Activated effector memory CD4-positive, alpha-beta T cell treated with Interleukin-2 at 50 U/mL for 16 hours (primary cell): ENCODE measurements around the gene PLCG2.

Experiments used
- DNase-seq: peaks from one replicate; pipeline ENCODE4 v3.0.0-alpha.2; 2020

The PLCG2 gene

DNA sequence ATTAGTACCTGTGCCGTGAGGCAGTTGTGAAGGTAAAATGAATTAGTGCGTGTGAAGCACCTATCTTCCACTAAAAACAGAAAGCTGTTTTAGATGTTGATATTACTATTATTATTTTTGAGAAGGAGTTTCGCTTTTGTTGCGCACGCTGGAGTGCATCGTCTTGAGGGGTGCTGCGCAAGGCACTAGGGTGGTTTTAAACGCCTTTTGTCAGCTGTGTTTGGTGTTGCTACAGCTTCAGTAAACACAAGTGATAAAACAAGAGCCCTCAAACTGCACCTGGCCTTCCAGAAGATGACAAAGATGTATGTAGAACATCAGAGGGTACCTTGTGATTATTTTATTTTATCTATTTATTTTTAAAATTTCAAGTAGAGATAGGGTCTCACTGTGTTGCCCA lies 38.2 kb downstream of the PLCG2 start:
- DNase-seq: no peak

DNA sequence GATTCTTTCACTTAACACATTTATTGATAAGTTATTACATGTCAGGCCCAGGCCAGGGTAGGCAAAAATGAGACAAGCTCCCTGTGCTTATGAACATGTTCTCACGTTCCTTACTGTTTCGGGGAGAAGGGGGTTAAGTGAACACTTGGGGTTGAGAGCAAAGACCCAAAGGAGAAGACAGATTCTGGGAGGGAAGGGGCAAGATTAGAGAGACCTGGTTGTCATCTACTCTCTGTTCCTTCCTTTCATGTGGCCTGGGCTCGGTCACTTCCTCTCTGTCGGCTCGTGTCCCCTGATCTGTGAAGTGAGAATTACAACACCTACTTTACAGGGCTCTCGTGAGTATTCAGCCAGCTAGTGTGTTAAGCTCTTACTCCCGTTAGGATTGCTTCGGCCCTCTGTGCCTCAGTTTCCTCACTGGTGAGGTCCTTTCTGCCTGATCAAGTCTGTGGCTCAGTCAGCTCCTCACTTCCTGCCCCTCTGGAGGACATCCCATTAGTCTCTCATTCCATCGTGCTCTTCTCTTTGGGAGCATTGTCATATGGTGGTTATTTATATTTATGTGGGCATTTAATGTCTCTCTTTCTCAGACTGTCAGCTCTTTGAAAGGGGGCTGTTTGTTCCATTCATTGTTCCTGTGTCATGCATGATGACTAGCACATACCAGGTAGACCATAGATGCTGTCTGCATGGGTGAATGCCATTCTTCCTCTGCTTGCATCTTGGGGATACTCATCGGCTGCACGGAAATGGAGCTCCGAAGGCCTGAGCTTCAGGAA lies 38.9 kb downstream of the PLCG2 start:
- no peak for DNase-seq

DNA sequence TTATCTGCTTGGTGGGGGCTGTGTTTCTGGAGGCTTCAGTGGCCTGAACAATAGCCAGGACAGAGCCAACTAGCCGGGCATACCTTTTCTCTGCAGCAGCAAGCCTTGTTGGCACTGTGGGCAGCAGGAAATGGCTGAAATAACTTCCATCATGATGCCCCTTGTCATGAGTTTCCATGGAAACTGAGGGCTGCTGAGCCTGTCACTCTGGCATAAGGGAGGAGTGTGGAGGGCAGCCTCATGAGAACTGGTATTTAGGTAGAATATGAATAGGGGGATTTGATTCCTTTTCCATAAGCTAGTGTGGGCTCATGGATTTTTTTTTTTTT lies 39.4 kb downstream of the PLCG2 start:
- DNase-seq: no peak

DNA sequence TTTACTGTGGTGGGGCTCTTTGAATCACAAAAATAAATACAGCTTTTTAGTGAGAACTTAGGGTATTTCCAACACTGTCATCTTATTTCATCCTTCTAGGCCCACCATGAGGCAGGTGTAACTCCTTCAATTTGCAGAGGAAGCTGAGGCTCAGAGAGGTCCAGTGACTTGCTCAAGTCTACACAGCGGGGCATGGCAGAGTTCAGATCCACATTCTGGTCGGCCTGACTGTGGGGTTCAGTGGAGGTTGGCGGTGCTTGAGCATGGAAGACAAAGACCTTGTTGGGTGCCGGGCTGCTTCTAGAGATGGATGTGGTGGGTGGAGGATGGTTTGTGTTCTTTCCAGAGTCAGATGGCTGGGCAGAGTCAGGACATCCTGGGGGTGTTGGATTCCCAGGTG lies 39.8 kb downstream of the PLCG2 start:
- DNase-seq: no peak

DNA sequence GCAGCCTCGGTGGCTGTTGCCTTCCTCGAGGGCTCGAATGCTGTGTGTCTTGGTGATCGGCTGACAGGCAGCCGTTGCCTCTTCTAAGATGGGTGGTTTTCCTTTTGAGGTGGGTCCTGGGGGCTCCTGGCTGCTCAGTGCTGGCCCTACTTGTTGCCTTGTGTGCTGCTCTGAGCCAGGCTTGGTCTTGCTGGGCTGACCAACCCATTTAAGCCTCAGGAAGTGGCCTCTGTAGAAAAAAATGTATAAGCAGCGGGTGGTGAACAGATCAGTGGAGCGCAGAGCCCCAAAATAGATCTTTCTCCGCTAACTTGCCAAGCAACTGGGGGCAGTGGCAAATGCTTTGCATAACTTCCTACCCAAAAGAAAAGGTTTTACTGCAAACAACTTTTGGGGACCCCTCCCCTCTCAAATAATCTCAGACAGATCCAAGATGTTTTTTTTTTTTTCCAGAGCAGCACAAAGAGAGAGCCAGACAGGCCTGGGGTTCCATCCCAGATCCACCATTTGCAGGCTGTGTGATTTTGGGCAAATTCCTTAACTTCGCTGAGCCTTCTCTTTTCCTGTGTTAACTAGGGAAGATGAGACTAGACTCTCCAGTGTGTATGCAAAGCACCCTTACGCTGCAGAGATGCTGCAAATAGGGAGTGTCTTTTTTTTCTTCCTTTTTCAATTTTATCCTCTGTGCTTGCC lies 42.5 kb downstream of the PLCG2 start:
- no peak for DNase-seq

DNA sequence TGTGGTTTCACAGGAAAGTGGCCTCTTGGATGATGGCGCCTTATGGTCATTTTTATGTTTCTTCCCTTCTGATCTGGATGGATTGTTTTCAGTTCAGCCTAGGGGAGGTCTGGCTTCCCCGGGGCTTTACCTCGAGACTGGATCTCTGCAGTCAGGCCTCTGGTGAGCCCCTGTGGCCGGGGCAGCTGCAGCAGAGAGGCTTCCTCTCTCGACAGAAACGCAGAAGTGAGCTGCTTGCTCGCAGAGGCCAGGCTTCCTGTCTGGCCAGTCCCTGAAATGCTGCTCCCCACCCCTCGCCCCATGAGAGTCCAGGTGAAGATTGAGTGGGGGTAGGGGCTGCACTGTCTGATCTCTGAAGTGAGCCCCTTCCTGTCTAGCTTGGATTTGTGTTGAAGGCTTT lies 44.0 kb downstream of the PLCG2 start:
- no peak for DNase-seq

DNA sequence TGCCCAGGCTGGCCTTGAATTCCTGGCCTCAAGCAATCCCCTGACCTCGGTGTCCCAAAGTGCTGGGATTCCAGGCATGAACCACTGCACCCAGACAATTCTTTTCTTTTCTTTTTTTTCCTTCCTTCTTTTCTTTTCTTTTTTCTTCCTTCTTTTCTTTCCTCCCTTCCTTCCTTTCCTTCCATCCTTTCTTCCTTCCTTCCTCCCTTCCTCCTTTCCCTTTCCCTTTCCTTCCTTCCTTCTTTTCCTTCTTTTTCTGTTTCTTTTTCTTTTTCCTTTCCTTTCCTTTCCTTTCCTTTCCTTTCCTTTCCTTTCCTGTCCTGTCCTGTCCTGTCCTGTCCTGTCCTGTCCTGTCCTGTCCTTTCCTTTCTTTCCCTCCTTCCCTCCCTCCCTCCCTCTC lies 44.6 kb downstream of the PLCG2 start:
- DNase-seq: no peak

DNA sequence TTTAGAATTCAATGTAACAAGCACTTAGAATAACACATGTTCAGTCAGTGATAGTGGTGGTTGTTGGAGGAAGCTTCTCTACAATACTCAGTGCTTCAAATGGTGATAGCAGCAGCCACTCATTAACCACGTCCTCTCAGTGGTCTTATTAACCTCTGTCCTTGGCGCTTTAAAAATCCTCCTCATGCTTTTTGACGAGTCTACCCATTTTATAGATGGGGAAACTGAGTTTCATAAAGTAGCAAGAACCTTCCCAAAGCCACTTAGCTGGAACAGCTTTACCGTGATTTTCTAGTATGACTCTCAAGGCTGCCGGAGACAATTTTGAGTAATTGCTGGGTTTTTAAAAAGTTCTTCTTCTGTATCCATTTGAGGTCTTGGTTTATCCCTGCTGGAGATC lies 47.4 kb downstream of the PLCG2 start:
- no peak for DNase-seq

DNA sequence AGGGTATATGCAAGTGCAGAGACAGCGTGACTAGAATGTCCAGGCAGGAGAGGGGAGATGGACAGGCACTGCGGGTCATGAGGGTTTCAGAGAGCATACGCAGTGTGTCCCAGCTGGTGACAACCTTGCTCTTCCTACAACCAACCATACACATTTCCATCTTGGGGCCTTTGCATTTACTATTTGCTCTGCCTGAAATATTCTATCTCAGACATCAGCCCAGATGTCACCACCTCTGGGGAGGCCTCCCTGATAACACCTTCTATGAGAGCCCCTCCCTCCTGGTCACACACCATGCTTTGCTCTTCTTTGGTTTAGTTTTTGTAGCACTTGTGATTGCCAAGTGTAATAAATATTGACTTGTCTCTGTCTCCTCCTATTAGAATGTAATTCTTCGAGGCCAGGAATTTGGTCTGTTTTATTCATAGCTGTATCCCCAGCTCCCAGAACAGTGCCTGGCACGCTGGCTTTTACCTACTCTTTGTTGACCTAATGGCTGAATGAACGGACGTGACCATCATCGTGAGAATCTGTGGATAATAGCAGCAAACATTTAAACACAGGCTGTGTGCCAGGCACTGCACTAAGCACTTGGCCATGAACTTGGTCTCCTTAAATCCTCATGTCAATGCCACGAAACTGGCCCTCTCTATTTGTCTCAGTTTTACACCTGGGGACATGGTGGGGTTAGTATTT lies 51.9 kb downstream of the PLCG2 start:
- DNase-seq: no peak

DNA sequence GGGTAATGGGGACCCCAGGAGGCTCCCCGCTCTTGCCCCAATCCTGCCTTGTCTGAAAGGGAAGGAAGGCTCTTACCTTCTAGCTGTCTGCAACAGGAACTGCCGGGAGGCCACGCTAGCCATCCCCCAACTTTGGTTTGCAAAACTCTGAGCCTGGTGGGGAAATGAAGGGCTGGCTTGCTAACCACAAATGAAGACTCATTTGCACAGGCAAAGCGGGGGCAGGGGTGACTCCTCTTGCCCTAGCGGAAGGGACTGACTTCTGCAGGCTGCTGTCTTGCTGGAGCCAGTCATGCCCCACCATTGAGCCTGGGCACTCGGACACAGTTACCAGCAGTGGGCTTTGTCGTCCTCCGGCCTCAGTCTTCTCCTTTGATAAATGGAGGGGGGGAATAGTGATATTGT lies 52.6 kb downstream of the PLCG2 start:
- DNase-seq: no peak

DNA sequence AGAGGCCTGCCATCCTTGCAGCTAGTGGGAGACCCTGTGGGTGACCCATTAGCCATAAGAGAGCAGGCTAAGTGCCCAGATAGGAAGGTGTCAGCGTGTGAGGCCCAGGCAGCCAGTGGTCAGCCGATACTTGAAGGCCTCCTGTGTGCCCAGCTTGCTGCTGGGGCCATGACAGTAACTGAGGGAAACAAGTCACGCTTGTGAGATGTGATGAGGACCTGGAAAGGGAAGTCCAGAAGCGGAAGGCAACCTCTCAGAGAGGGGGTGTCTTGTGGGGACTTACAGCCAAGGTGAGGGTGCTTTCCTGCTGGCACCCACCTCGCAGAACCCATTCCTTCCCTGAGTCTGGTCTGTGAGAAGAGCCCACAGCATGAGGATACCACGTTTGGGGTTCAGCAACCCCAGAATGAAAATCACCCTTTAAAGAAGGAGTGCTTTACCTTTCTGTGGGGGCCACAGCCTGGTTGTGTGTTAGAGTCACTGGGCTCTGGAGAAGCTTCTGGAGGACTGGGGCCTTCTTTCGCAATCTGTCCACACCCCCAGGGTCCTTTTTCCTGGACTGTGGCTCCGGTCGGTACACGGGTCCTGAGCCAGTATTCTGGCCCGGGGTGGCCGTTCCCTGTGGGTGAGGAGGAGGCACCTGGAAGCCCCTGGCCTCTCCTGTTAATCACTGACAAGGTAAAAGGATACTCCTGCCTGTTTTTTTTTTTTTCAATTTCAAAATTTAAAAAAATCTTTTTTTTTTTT lies 53.9 kb downstream of the PLCG2 start:
- no peak for DNase-seq

DNA sequence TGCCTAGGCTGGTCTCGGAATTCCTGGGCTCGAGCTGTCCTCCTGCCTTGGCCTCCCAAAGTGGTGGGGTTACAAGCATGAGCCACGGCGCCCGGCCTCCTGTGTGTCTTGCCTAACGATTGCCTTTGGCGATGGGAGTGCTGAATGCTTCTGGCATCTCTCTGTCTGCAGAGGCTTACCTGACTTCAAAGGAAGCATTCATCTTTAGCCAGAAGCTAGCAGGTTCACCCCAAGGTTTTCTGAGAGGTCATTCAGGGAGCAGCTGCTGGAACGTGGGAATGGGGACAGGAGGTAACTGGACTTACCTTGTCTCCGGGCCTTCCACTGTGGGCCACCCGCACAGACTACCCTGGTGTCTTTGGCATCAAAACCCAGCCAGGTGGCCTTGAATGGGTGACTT lies 54.7 kb downstream of the PLCG2 start:
- DNase-seq: no peak

DNA sequence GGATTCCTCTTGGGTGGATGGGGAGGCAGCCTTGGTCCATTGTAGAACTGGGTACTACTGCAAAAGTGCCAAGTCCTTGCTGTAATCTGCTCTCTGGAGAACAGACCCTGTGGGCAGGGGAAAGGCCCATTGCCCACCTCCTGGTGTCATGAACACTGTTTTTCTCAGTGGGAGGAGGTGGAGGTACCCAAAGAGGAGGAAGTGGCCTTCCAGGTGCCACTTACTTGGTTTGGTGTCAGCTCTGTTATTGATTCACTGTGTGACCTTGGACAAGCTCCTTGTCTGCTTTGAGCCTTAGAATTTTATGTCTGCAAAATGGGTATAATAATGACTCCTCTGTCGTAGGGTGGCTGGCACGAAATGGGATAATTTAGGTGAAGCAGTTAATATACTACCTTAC lies 55.8 kb downstream of the PLCG2 start:
- no peak for DNase-seq

DNA sequence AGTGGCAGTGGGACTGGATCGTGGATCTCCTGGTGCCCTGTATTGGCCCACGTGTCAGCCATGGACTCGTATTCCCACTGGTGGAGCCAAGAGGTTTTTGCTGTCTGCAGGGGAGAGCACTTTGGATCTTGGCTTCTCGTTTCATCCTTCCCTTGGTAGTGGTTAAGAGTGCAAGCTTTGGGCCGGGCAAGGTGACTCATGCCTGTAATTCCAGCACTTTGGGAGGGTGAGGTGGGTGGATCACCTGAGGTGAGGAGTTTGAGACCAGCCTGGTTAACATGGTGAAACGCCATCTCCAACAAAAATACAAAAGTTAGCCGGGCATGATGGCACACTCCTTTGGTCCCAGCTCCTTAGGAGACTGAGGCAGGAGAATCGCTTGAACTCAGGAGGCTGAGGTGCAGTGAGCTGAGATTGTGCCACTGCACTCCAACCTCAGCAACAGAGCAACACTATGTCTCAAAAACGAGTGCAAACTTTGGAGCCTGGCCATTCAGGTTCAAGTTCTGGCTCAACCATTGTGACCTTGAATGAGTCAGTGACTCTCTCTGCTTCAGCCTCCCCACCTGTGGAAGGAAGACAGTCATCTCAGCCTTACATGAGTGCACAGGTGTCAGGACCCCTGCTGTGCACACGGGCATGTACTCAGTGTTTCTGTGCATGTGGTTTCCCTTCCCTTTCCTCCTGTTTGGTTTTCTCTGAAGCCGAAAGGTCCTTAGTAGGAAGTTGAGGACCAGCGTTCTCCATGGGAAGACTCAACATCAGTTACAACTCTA lies 57.4 kb downstream of the PLCG2 start:
- no peak for DNase-seq

DNA sequence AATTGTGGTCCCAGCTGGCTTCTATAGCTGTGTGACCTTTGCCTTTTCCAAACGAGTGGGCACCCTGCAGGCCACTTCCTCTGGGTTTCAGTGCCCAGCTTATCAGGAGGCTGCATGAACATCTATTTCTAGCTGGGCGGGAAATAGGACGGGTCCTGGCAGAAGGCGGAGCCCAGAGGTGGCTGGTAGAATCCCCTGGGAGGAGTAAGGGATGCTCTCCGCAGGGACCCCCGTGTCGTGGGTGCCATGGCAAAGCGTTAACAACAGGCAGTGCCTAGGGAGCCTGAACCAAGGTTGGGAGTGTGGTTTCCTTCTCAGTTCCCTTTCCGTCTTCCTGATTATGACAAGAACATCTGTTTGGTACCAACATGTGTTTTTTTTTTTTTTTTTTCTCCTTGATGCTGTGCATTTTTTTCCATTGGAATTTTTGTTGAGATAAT lies 58.2 kb downstream of the PLCG2 start:
- no peak for DNase-seq

DNA sequence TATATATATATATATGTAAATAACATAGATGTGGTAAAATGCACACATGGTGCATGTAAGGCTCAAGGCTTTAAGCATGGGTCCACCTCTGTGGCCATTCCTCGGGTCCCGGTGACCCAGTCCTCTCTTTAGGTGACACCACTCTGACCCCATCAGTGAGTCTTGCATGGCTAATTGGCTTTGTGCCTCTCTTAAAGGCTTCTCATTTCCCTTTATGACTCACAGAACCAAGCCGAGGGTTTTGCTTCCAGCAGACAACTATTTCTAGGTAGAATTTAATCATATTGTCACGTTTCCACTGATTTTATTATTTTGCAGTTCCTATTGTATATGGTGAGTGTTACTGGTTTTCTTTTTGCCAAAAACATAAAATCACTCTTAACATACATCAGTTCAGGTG lies 59.7 kb downstream of the PLCG2 start:
- DNase-seq: no peak

DNA sequence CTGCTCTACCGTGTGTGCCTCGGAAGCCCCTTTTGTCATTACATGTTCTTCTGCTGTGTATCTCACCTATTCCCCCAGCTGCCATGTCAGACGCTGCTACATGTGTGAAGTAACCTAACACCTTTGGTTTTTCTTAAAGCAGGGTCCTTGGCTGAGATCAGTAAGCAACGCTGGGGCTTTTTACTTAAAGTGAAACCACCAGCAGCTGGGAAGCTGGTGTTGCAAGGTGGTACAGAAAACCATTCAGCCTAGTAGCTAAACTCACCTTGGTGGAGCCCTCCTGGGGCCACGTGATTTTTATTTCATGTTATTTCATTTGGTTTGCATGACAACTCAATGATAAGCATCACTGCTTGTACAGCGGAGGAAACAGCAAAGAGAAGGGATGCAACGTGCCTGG lies 62.6 kb downstream of the PLCG2 start:
- DNase-seq: no peak

DNA sequence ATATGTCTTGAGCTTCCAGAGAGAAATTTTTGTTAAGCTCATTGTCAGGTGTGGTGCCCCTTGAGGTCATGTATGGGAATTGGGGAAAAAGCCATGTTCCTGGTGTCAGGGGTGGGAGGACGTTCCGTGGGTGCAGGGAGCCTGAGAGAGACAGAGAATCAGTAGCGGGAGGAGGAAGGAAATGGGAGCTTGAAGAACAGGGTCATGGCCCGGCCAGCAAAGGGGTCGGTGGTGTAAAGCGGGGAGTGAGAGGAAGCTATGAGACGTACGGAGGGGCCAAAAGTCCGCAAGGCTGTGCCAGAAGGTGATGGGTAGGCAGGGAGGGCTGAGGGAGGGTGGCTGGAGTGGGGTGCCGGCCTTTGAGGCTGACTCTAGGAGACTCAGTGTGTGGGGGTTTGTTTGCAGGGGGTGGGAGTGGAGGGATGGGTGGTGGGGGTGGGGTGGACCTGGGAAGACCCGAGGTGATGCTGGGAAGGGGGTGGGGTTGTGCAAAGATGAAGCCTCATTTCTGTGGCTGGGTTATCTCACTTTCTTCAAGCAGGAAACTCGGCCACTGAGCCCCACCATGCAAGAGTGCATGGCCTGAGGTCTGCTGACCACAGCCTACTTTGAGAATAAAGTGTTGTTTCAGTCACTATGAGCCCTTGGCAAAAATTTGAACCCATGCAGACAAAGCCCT lies 63.6 kb downstream of the PLCG2 start:
- DNase-seq: no peak

DNA sequence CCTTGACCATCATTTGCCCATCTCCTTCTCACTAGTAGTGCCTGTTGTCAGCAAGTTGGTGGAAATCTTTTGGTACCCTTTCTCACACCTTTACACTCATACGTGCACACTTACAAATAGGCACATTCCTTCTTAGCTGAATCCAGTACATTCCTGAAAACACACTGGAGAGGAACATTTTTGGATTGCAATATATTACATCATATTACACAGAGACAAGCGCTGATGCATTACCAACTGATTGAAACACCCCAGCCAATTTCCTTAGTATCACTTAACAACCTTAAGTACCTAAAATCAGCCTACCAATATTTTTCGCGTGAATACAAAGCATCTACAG lies 64.1 kb downstream of the PLCG2 start:
- DNase-seq: no peak

DNA sequence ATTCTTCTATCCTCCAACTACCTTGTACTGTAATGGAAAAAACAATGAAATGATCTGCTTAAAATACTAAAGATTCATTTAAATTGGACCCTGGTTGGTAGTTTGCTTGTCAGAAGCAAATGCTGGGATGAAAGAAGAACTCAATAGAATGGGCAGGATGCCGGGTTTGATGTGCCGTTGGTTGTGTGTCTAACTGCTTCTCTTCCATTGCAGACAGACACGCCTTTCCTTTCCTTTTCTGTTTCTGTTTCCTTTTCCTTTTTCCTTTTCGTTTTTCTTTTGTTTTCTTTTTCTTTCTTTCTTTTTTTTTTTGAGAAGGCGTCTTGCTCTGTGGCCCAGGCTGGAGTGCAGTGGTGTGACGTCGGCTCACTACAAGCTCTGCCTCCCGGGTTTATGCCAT lies 64.6 kb downstream of the PLCG2 start:
- no peak for DNase-seq

DNA sequence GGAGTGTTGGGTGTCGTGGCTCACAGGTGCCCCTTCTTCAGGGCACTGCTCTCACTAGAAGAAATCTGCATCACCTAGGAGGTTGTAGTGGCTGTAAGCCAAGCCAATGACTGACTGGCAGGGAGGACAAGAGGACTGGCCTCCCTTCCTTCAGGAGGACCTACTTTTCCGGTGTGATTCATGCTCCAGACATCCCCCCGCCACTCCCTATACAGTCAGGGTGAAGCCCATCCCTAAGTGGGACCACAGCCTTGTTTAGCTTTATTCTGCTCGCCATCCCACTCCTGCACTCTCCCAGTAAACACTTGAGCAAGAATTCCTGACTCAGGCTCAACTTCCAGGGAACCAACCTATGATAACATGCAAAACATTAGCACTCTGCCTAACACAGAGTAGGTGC lies 67.0 kb downstream of the PLCG2 start:
- no peak for DNase-seq

DNA sequence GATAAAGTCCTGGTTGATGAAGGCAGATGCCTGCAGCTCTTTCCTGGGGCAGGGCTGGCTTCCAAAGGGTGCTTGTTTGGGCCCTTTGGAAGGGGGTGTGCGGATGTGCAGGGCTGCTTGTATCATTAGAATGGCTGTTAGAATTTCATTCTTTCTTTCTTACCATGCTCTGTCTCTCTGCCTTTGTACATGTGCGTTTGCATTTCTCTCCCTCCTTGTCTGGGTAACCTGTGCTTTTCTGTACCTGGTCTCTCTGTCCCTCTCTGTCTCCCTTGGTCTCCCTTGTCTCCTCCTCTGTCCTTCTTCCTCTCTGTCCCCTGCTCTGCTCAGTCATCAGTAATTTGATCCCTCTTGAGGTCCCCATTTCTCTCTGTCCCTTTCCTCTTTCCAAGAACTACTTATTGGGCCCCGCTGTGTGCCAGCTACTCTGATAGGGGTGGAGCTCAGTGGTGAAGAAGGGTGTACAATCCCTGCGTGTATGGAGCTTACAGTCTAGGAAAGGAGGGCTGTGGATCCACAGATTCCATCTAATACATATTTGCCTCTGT lies 69.3 kb downstream of the PLCG2 start:
- DNase-seq: no peak
